GM21381 (cell line): Measurements from ENCODE around the gene CRTC2.
"Not testable (repeated sequence)": the region's sequence is repeated elsewhere in the genome, so short reads cannot be mapped to it uniquely, and the experiment has no call there.

ENCODE experiments used
- ATAC-seq: cut with Tn5 transposase; IDR thresholded peaks from one replicate; pipeline ENCODE4 v1.9.1; 2021; ENCODE audit warnings: mild to moderate bottlenecking, moderate library complexity; ENCODE audit not compliant: unreplicated experiment

Gene CRTC2

GRCh38 chr1:153958111-153958960 lies at the start of gene CRTC2:
TSS of gene CRTC2 (minus strand) at chr1:153958612. CDS start at chr1:153958497, 115 bp downstream.
- ATAC-seq = peak; percentile 62

DNA sequence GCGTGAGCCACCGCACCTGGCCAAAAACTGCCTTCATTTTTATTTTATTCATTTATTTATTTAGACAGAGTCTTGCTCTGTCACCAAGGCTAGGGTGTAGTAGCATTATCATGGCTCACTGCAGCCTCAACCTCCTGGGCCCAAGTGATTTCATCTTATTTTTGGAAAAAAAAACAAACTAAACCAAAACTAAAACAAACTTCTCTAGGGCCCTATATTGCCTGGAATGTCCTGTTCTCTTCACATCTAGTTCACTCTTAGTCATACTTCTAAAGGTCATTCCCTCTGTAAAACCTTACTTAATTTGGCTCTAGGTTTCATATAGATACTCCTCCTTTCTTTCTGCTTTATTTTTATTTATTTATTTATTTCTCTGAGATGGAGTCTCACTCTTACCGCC lies 47.7 kb upstream of the CRTC2 start:
- no peak for ATAC-seq

DNA sequence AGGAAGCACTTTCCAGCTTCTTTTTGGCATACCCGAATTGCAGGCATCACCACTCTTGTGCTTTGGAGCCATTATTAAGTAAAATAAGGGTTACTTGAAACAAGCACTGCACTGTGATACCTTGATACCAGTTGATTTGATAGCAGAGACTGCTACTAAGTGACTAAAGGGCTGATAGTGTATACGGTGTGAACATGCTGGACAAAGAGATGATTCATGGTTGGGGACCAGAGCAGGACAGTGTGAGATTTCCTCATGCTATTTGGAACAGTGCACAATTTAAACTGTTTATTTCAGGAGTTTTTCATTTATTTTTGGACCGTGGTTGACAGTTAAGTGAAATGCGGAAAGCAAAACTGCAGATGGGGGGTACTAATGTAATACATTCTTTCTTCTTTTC lies 42.0 kb upstream of the CRTC2 start:
- ATAC-seq = no peak

DNA sequence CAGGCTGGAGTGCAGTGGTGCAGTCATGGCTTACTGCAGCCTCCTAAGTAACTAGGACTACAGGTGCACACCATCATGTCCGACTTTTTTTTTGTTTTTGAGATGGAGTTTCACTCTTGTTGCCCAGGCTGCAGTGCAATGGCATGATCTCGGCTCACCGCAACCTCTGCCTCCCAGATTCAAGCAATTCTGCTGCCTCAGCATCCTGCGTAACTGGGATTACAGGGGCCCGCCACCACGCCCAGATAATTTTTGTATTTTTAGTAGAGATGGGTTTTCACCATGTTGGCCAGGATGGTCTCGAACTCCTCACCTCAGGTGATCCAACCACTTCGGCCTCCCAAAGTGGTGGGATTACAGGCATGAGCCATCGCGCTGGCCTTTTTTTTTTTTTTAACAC lies 38.5 kb upstream of the CRTC2 start:
- ATAC-seq = not testable (repeated sequence)

DNA sequence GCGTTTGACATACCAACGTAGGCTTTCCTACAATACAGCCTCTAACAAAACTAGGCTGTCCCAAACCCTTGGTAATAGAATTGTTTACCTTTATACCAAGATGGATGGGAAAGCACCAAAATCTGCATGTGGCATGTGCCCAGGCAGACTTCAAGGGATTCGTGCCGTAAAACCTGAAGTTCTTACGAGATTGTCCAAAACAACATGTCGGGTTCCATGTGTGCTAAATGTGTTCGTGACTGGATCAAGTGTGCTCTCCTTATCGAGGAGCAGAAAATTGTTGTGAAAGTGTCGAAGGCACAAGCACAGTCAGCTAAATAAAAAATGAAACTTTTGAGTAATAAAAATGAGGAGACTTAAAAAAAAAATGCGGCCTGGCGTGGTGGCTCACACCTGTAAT lies 37.2 kb upstream of the CRTC2 start:
- no peak for ATAC-seq

DNA sequence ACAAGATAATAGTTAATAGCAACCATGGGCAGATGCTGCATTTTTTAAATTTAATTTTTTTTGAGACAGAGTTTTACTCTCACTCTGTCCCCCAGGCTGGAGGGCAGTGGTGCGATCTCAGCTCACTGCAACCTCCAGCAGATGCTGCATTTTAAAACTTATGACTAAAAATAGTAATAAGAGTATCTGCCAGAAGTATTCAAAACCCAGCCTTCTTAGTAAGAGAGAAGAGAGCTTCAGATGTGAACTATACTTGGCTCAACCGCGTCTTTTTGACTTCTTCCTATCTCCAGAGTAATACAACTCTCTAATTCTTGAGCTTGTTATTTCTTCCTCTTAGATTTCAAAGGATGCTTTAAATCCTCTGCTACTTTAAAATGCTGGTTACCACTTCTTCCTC lies 36.8 kb upstream of the CRTC2 start:
- no peak for ATAC-seq

- ATAC-seq = no peak
Measured at GRCh38 chr1:153991806-153992205, 33.4 kb upstream of the CRTC2 start.

- no peak for ATAC-seq
Measured at GRCh38 chr1:153991151-153991630, 32.8 kb upstream of the CRTC2 start.

- peak; percentile 73 for ATAC-seq
Measured at GRCh38 chr1:153990468-153991150, 32.2 kb upstream of the CRTC2 start, which contains the start of gene RPS27. TSS of gene RPS27 (plus strand) at chr1:153990762. CDS start at chr1:153990797, 35 bp downstream.

DNA sequence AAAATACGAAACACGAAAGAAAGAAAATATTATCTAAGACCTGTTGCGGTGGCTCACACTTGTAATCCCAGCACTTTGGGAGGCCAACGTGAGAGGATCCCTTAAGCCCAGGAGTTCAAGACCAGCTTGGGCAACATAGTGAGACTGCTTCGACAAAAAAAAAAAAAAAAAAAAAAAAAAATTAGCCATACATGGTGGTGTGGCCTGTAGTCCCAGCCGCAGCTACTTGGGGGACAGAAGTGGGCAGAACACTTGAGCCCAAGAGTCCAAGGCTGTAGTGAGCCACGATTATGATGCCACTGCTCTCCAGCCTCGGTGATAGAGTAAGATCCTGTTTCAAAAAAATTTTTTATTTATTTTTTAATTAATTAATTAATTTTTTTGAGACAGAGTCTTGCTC lies 29.2 kb upstream of the CRTC2 start:
- ATAC-seq = no peak

- no peak for ATAC-seq
Measured at GRCh38 chr1:153985941-153986761, 27.7 kb upstream of the CRTC2 start, which contains the start of gene RAB13. TSS of gene RAB13 (minus strand) at chr1:153986339. CDS start at chr1:153986236, 103 bp downstream.

- no peak for ATAC-seq
Measured at GRCh38 chr1:153985341-153985912, 27.0 kb upstream of the CRTC2 start.

GRCh38 chr1:153984123-153984894 lies 25.9 kb upstream of the CRTC2 start:
- ATAC-seq = no peak

GRCh38 chr1:153981735-153982134 lies 23.3 kb upstream of the CRTC2 start:
- not testable (repeated sequence) for ATAC-seq

GRCh38 chr1:153979091-153979490 lies 20.7 kb upstream of the CRTC2 start:
- ATAC-seq = not testable (repeated sequence)

GRCh38 chr1:153978274-153978909 lies 20.0 kb upstream of the CRTC2 start:
- ATAC-seq = no peak

DNA sequence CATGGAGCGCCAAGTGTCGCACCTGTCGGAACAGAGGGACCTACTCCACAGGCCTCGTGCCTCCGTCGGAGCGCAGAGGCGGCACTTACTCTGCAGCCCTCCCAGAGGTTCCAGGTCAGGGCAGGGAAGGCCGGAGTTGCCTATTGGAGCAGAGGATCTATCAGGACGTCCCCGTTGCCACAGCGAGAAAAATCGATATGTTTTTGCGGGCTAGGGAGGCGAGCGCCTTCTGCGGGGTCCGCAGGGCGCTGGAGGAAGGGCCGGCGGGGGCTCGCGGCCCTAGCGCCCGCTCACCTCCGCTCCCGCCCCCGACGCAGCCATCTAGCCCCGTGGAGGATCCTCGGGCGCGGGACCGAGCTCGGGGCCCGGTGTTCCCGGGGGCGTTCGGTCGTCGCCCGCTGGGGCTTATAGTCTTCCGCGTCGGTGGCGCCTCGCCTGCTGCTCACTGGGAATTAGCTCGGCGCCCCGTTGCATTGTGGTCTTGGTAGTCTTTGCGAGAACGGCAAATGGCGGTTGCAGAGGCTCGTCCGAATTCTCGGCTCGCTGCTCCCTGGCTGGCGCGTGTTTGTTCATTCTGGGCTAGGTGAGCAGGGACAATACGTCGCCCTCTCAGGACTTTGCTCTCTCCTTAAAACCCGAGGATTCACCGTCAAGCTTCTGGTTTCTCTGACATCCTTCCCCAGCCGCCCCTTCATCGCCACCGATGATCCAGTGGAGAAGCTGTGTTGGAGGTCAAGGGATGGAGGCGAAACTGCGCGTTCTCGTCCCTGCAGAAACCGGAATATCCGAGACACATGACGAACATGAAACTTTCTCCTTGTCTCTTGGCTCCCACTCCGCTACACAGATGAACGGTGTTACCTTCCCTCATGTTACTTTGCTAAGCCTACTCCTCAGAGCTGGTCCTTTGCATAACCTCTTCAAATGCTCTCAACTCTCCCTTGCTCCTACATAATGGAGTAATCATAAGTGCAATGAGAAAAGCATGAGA lies 19.1 kb upstream of the CRTC2 start, which contains the start of gene JTB:
Gene JTB (minus strand): TSS at position 425 of the 991 bp plus-strand sequence. CDS start 422 bp downstream, at position 3.
- ATAC-seq = peak; percentile 84

GRCh38 chr1:153976819-153977249 lies 18.4 kb upstream of the CRTC2 start:
- ATAC-seq = peak; percentile 7
